Measurements from ENCODE around the gene GNAS.
"Not testable (repeated sequence)": the region's sequence is repeated elsewhere in the genome, so short reads cannot be mapped to it uniquely, and the experiment has no call there.

The GNAS gene

DNA sequence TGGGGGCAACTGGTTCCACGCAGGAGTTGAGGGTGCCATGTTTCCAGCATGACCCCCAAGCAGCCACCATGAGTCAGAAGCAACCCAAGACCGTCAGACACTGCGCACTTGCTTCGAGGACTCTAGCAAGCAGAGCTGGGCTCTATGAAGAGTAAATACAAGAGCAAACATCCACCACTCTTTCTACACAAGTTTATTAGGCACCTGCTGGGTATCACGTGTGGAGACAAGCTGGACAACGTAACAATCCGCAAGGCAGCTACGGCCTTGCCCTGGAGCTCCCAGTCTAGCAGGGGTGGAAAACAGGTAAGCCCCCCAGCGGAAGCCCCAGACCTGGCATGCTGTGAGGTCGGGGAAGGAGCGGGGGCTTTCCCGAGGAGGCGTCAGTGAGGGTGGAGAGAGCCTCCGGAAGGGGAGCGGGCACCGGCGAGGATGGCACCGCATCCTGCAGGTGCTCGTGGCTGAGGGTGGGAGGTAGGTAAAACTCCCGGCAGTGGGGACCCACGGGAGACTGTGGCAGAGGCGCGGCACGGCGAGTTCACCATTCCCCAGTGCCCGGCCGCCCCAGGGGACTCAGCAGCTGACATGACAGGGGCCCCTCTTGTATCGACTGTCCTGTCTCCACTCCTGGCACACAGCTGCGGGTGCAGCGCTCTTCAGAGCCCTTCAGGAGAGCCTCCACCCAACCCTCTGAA lies 35.4 kb upstream of the GNAS start:
- 96% methylated on average over 16 to 28 of the region's 30 CpGs for WGBS, 2 experiments (ENCODE audit: insufficient coverage in 2 of 2)
- no peak overlapping the region for H3K27ac ChIP-seq (ENCODE audit: low read depth, low read length, severe bottlenecking)
- peaks cover 27% of the 10 kb centered on the region for H3K36me3 ChIP-seq (ENCODE audit: control insufficient read depth, insufficient read depth, low read length)
- H3K9me3 ChIP-seq (ENCODE audit: control insufficient read depth, low read length) = no peaks in the 10 kb centered on the region
- peaks cover 6% of the 10 kb centered on the region for H3K4me1 ChIP-seq (ENCODE audit: control insufficient read depth, insufficient read depth, low read length, poor library complexity, severe bottlenecking)
- no peak overlapping the region for H3K4me3 ChIP-seq (ENCODE audit: extremely low read depth, insufficient read depth, low read length, poor library complexity, severe bottlenecking)

DNA sequence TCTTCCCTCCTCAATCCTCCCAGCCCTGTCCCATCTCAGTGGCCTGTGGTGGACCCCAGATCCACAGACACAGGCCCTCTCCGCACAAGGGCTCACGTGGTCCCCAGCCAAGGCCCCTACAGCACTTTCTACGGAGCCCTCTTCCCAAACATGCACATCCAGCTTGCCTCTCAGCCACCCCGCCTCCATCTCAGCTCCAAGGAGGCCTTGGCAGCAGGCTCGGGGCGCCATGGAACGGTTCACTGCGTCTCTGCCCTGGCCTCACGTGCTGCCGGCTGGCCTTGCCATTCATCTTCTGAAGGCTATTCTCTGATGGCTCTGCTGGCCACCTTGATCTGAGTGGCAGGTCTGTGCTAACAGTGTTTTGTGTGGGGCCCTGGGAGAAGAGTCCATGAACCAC lies 34.8 kb upstream of the GNAS start:
- no peaks in the 10 kb centered on the region for H3K9me3 ChIP-seq (ENCODE audit: control insufficient read depth, low read length)
- no peak overlapping the region for H3K4me3 ChIP-seq (ENCODE audit: extremely low read depth, insufficient read depth, low read length, poor library complexity, severe bottlenecking)
- H3K36me3 ChIP-seq (ENCODE audit: control insufficient read depth, insufficient read depth, low read length) = peaks cover 33% of the 10 kb centered on the region
- no peak overlapping the region for H3K27ac ChIP-seq (ENCODE audit: low read depth, low read length, severe bottlenecking)
- peaks cover 6% of the 10 kb centered on the region for H3K4me1 ChIP-seq (ENCODE audit: control insufficient read depth, insufficient read depth, low read length, poor library complexity, severe bottlenecking)
- 93 to 97% methylated on average over 6 to 10 of the region's 10 CpGs for WGBS, 2 experiments (ENCODE audit: insufficient coverage in 2 of 2)

DNA sequence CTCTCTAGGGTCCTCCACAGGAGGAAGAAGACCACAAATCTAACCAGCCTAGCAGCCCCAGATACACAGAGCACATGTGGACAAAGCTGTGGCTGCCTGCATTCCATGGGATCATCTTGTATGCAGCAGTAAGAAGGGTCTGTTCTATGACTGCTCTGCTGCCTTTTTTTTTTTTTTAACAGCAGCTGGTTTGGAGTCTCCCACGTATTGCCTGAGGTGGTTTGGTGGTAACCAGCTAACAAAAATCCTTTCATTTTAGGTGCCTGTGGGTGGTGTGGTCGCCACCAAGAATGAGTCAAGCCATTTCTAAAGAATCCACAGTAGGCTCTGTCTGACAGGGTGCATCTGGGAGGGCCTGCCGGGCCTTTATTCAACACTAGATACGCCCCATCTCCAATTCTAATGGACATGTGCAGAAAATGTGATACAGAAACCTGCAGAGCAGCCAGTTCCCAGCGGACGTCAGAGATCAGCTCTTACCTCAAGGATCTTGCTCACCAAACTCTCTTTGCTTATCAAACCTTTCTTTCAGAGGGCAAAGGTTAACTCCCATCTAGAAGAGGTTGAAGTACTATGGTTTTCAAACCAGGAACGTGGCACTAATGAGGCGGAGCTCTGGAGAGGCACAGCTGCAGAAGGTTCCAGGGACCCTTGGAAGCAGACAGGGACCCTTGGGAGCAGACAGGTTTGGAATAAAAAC lies 33.8 kb upstream of the GNAS start:
- peaks cover 6% of the 10 kb centered on the region for H3K4me1 ChIP-seq (ENCODE audit: control insufficient read depth, insufficient read depth, low read length, poor library complexity, severe bottlenecking)
- H3K9me3 ChIP-seq (ENCODE audit: control insufficient read depth, low read length) = no peaks in the 10 kb centered on the region
- no peak overlapping the region for H3K27ac ChIP-seq (ENCODE audit: low read depth, low read length, severe bottlenecking)
- no peak overlapping the region for H3K4me3 ChIP-seq (ENCODE audit: extremely low read depth, insufficient read depth, low read length, poor library complexity, severe bottlenecking)
- WGBS, 2 experiments (ENCODE audit: insufficient coverage in 2 of 2) = 89 to 96% methylated on average over 5 to 7 of the region's 8 CpGs
- H3K36me3 ChIP-seq (ENCODE audit: control insufficient read depth, insufficient read depth, low read length) = peaks cover 43% of the 10 kb centered on the region

DNA sequence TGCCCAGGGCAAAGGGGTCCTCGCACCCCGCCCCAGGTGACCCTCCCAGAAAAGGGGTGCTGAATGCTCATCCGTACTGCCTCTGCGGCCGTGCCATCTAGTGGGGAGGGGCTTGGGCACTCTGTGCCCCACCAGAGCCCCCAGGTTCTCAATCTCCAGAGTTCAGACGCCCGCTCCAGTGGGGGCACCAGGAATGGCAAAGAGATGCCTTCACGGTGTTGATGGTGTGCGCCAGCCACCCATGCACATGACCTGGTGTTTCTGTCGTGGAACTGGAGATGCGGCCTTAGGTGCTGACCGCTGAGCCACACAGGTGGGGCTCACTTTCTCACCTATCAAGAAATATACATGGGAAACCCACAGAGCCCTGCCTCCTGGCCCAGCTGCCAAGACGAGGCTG lies 32.6 kb upstream of the GNAS start:
- H3K4me3 ChIP-seq (ENCODE audit: extremely low read depth, insufficient read depth, low read length, poor library complexity, severe bottlenecking) = no peak overlapping the region
- H3K36me3 ChIP-seq (ENCODE audit: control insufficient read depth, insufficient read depth, low read length) = peaks cover 55% of the 10 kb centered on the region
- no peaks in the 10 kb centered on the region for H3K9me3 ChIP-seq (ENCODE audit: control insufficient read depth, low read length)
- WGBS, 2 experiments (ENCODE audit: insufficient coverage in 2 of 2) = 96 to 98% methylated on average over 8 to 13 of the region's 13 CpGs
- no peak overlapping the region for H3K27ac ChIP-seq (ENCODE audit: low read depth, low read length, severe bottlenecking)
- H3K4me1 ChIP-seq (ENCODE audit: control insufficient read depth, insufficient read depth, low read length, poor library complexity, severe bottlenecking) = peaks cover 6% of the 10 kb centered on the region

DNA sequence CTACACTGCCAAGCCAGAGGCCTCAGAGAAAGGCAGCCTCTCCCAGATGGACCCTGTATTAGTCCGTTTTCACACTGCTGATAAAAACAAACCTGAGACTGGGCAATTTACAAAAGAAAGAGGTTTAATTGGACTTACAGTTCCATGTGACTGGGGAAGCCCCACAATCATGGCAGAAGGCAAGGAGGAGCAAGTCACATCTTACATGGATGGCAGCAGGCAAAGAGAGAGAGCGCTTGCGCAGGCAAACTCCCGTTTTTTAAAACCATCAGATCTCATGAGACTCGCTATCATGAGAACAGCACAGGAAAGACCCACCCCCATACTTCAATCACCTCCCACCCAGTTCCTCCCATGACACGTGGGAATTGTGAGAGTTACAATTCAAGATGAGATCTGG lies 32.0 kb upstream of the GNAS start:
- 100% methylated on average over 4 to 6 of the region's 6 CpGs for WGBS, 2 experiments (ENCODE audit: insufficient coverage in 2 of 2)
- H3K4me3 ChIP-seq (ENCODE audit: extremely low read depth, insufficient read depth, low read length, poor library complexity, severe bottlenecking); H3K9me3 ChIP-seq (ENCODE audit: control insufficient read depth, low read length); H3K4me1 ChIP-seq (ENCODE audit: control insufficient read depth, insufficient read depth, low read length, poor library complexity, severe bottlenecking); H3K27ac ChIP-seq (ENCODE audit: low read depth, low read length, severe bottlenecking): not testable (repeated sequence)
- H3K36me3 ChIP-seq (ENCODE audit: control insufficient read depth, insufficient read depth, low read length) = peaks cover 61% of the 10 kb centered on the region

DNA sequence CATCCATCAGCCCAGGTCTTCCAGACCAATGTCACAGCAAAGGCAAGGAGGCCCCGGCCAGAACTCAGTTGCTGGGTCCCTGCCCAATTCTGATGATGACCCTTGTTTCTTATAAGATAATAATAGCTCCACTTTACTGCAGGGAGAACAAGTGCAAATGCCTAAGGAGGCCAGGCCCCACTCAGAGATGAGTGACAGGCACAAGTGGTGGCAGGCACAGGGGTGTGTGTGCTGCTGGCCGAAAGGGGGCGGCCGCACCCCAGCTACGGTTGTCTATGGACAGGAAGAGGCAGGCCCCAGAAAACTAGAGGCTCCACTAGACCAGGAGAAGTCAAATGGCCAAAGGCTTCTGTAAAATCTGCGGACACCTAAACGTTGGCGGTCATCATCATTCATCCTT lies 30.4 kb upstream of the GNAS start:
- H3K36me3 ChIP-seq (ENCODE audit: control insufficient read depth, insufficient read depth, low read length) = peaks cover 66% of the 10 kb centered on the region
- no peak overlapping the region for H3K4me3 ChIP-seq (ENCODE audit: extremely low read depth, insufficient read depth, low read length, poor library complexity, severe bottlenecking)
- no peak overlapping the region for H3K27ac ChIP-seq (ENCODE audit: low read depth, low read length, severe bottlenecking)
- 78 to 95% methylated on average over 4 to 7 of the region's 8 CpGs for whole genome bisulfite sequencing, 2 experiments (ENCODE audit: insufficient coverage in 2 of 2)
- H3K9me3 ChIP-seq (ENCODE audit: control insufficient read depth, low read length) = no peaks in the 10 kb centered on the region
- H3K4me1 ChIP-seq (ENCODE audit: control insufficient read depth, insufficient read depth, low read length, poor library complexity, severe bottlenecking) = peaks cover 6% of the 10 kb centered on the region

DNA sequence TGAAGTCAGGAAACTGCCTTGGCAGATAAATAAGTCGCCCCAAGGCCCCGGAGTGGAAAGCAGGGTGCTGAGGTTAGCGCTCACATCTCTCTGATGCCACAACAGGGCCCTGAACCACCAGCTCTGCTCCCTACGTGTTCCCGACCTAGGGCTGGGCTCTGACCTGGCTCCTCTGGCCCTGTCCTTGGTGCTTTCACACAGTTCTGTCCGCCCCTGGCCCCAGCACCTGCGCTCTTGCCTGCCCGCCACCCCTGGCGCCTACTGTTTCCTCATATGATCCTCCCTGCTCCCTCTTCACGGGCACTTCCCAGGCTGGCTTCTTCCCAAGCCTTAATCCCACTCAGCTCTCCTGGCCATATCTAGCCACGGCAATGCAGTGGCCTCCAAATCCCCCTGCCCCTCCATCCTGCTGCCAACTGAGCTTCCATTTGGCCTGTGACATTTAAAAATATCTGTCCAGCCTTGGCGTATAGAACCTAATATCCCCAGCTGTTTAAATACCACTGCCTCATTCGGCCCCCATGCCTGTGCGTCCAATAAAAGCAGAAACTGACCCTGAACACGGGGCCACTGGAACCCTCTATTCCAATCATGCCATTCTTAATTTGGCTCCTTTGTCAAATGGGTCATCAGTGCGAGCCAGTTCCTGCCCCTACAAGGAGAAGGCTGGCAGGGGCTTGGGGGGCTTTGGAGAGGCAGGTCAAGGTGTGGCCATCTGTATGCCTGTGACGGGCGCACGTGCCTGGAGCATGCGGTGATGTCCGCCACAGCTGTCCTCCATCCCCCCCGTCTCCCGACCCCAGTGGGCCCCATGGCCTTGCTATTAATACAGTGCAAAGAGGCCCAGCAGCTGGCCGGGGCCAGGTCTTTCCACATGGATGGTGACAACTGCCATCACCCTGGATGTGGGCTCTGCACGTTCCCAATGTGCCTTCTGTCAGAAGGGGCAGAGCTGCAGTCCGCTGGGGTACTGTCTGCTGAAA lies 29.5 kb upstream of the GNAS start:
- Histone ChIP-seq H3K4me1 (ENCODE audit: control insufficient read depth, insufficient read depth, low read length, poor library complexity, severe bottlenecking) (peaks cover 6% of the 10 kb centered on the region), H3K27ac (ENCODE audit: low read depth, low read length, severe bottlenecking) (no peak overlapping the region), H3K4me3 (ENCODE audit: extremely low read depth, insufficient read depth, low read length, poor library complexity, severe bottlenecking) (no peak overlapping the region), H3K9me3 (ENCODE audit: control insufficient read depth, low read length) (no peaks in the 10 kb centered on the region), H3K36me3 (ENCODE audit: control insufficient read depth, insufficient read depth, low read length) (peaks cover 63% of the 10 kb centered on the region)
- 96% methylated on average over 24 to 25 of the region's 26 CpGs for WGBS, 2 experiments (ENCODE audit: insufficient coverage in 2 of 2)

DNA sequence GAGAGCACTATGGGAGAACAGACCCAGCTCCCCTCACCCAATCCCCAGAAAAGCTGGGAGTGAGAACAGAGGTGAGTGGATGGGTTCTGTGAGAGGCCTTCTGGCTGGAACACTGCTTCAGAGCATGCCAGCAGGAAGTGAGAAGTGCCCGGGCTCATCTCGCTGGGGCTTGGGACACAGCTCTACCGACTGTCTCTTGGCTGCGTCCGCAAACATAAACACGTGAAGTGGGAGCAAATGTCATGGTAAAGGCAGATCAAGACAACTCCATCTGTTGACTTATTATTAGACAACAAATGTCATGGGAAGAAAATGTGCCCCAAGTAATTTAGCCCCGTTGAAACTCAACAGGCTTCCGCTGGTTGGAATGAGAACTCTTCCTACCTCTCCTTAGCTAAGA lies 27.7 kb upstream of the GNAS start:
- Histone ChIP-seq H3K4me1 (ENCODE audit: control insufficient read depth, insufficient read depth, low read length, poor library complexity, severe bottlenecking) (peaks cover 5% of the 10 kb centered on the region), H3K27ac (ENCODE audit: low read depth, low read length, severe bottlenecking) (no peak overlapping the region), H3K36me3 (ENCODE audit: control insufficient read depth, insufficient read depth, low read length) (peaks cover 57% of the 10 kb centered on the region), H3K4me3 (ENCODE audit: extremely low read depth, insufficient read depth, low read length, poor library complexity, severe bottlenecking) (no peak overlapping the region), H3K9me3 (ENCODE audit: control insufficient read depth, low read length) (no peaks in the 10 kb centered on the region)
- 90 to 91% methylated on average over 2 to 6 of the region's 8 CpGs for WGBS, 2 experiments (ENCODE audit: insufficient coverage in 2 of 2)

DNA sequence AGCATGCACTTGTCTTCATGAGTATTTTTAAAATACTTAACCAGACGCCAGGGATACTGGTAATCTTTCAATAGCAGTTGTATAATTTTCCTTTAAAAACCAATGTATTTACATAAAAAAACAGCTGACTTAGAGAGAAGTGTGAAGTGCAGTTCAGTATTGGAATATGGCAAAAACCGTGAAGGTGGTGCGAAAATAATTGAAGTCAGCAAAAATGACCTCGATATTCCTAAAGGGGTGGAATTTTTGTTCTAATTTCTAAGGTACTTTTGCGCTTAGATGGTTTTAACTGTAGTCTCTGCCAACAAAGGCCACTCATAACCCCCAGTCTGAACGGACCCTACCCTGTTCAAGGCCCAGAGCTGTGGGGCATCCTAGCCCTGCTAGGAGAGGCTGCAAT lies 27.1 kb upstream of the GNAS start:
- peaks cover 5% of the 10 kb centered on the region for H3K4me1 ChIP-seq (ENCODE audit: control insufficient read depth, insufficient read depth, low read length, poor library complexity, severe bottlenecking)
- H3K9me3 ChIP-seq (ENCODE audit: control insufficient read depth, low read length) = no peaks in the 10 kb centered on the region
- H3K36me3 ChIP-seq (ENCODE audit: control insufficient read depth, insufficient read depth, low read length) = peaks cover 57% of the 10 kb centered on the region
- H3K4me3 ChIP-seq (ENCODE audit: extremely low read depth, insufficient read depth, low read length, poor library complexity, severe bottlenecking) = no peak overlapping the region
- 95% methylated on average over 5 of the region's 6 CpGs for WGBS, 2 experiments (ENCODE audit: insufficient coverage in 2 of 2)
- H3K27ac ChIP-seq (ENCODE audit: low read depth, low read length, severe bottlenecking) = no peak overlapping the region

DNA sequence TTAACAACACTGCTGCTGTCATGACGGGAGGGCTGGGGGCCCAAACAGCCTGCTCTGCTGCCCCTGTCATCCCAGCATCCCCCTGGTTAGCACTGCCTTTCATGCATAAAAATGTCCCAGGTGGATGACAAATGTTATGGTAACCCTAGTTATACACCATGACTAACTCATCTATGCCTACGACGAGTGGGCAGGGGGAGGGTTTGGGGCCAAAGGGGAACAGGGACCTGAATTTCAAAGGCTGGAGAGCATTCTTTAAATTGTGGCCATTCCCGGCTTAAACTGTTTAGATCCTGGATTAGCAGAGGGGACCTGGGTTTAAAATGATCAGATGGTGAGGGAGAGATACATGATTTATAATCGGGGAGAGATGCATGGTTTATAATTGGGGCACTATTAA lies 26.2 kb upstream of the GNAS start:
- no peak overlapping the region for H3K4me3 ChIP-seq (ENCODE audit: extremely low read depth, insufficient read depth, low read length, poor library complexity, severe bottlenecking)
- H3K4me1 ChIP-seq (ENCODE audit: control insufficient read depth, insufficient read depth, low read length, poor library complexity, severe bottlenecking) = peaks cover 5% of the 10 kb centered on the region
- H3K36me3 ChIP-seq (ENCODE audit: control insufficient read depth, insufficient read depth, low read length) = peaks cover 54% of the 10 kb centered on the region
- H3K27ac ChIP-seq (ENCODE audit: low read depth, low read length, severe bottlenecking) = no peak overlapping the region
- no peaks in the 10 kb centered on the region for H3K9me3 ChIP-seq (ENCODE audit: control insufficient read depth, low read length)
- WGBS, 2 experiments (ENCODE audit: insufficient coverage in 2 of 2) = 78% methylated on average over 2 of the region's 5 CpGs; no CpG with 5 or more reads in 1 of the 2 experiments
